ENCODE results near the gene TRIM77.
"Not testable (repeated sequence)": the region's sequence is repeated elsewhere in the genome, so short reads cannot be mapped to it uniquely, and the experiment has no call there.

GRCh38 chr11:89724866-89725498, 14.9 kb downstream of the TRIM77 start:
- TF ChIP-seq, protein P1, sequence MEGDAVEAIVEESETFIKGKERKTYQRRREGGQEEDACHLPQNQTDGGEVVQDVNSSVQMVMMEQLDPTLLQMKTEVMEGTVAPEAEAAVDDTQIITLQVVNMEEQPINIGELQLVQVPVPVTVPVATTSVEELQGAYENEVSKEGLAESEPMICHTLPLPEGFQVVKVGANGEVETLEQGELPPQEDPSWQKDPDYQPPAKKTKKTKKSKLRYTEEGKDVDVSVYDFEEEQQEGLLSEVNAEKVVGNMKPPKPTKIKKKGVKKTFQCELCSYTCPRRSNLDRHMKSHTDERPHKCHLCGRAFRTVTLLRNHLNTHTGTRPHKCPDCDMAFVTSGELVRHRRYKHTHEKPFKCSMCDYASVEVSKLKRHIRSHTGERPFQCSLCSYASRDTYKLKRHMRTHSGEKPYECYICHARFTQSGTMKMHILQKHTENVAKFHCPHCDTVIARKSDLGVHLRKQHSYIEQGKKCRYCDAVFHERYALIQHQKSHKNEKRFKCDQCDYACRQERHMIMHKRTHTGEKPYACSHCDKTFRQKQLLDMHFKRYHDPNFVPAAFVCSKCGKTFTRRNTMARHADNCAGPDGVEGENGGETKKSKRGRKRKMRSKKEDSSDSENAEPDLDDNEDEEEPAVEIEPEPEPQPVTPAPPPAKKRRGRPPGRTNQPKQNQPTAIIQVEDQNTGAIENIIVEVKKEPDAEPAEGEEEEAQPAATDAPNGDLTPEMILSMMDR (IDR thresholded peaks at IDR 0.05) = not testable (repeated sequence)
- not testable (repeated sequence) for TF ChIP-seq SIN3A (IDR thresholded peaks at IDR 0.05; ENCODE audit: borderline replicate concordance, insufficient read depth, low read depth, low read length)
